ENCODE results near the gene LDAH. TPM values are rescaled to one million over a fixed set of nuclear protein-coding genes. Genes with fewer than 3 reads are reported as not detected.

LDAH gene
- total and polyA plus RNA-seq, 7 donors, result 6.0 to 18.3 (median 12.2) TPM

GRCh38 chr2:20852670-20853069, 29.8 kb upstream of the LDAH start:
- TF ChIP-seq POLR2A (IDR thresholded peaks at IDR 0.05) (no peak), EP300 (IDR thresholded peaks at IDR 0.05) (no peak), CTCF (IDR thresholded peaks at IDR 0.05) (no peak), POLR2AphosphoS5 (IDR thresholded peaks at IDR 0.05) (no peak)
- 60 to 79% methylated on average over 3 of the region's 3 CpGs for WGBS, 2 donors
- intact Hi-C loops (cut with DNase I), result no loop called here
- no peak overlapping the region for H3K27ac ChIP-seq
- H3K9me3 ChIP-seq, result no peaks in the 10 kb centered on the region
- DNase-seq, result no peak
- H3K36me3 ChIP-seq, result no peaks in the 10 kb centered on the region
- H3K27me3 ChIP-seq, result no peaks in the 10 kb centered on the region
- H3K4me1 ChIP-seq, result no peaks in the 10 kb centered on the region
- H3K4me3 ChIP-seq, result no peak overlapping the region

- no peaks in the 10 kb centered on the region for H3K9me3 ChIP-seq
- no peaks in the 10 kb centered on the region for H3K27me3 ChIP-seq
- H3K4me3 ChIP-seq, result no peak overlapping the region
- H3K4me1 ChIP-seq, result no peaks in the 10 kb centered on the region
- WGBS, 2 donors, result 64 to 81% methylated on average over 6 of the region's 6 CpGs
- intact Hi-C loops (cut with DNase I), result no loop called here
- no peaks in the 10 kb centered on the region for H3K36me3 ChIP-seq
- no peak for TF ChIP-seq EP300 (IDR thresholded peaks at IDR 0.05)
- no peak for TF ChIP-seq POLR2AphosphoS5 (IDR thresholded peaks at IDR 0.05)
- no peak for TF ChIP-seq POLR2A (IDR thresholded peaks at IDR 0.05)
- no peak for TF ChIP-seq CTCF (IDR thresholded peaks at IDR 0.05)
- no peak overlapping the region for H3K27ac ChIP-seq
- no peak for DNase-seq
Measured at GRCh38 chr2:20852139-20852538, 29.2 kb upstream of the LDAH start.

GRCh38 chr2:20844246-20844645, 21.3 kb upstream of the LDAH start:
- TF ChIP-seq EP300 (IDR thresholded peaks at IDR 0.05) (no peak), CTCF (IDR thresholded peaks at IDR 0.05) (no peak), POLR2A (IDR thresholded peaks at IDR 0.05) (no peak), POLR2AphosphoS5 (IDR thresholded peaks at IDR 0.05) (no peak)
- 79 to 83% methylated on average over 2 of the region's 2 CpGs for WGBS, 2 donors
- DNase-seq, result no peak
- H3K4me3 ChIP-seq, result no peak overlapping the region
- intact Hi-C loops (cut with DNase I), result no loop called here
- H3K27me3 ChIP-seq, result no peaks in the 10 kb centered on the region
- no peaks in the 10 kb centered on the region for H3K4me1 ChIP-seq
- no peak overlapping the region for H3K27ac ChIP-seq
- no peaks in the 10 kb centered on the region for H3K9me3 ChIP-seq
- no peaks in the 10 kb centered on the region for H3K36me3 ChIP-seq

- H3K9me3 ChIP-seq, result no peaks in the 10 kb centered on the region
- no peak overlapping the region for H3K4me3 ChIP-seq
- no peaks in the 10 kb centered on the region for H3K36me3 ChIP-seq
- no peak for DNase-seq
- TF ChIP-seq EP300 (IDR thresholded peaks at IDR 0.05), result no peak
- TF ChIP-seq CTCF (IDR thresholded peaks at IDR 0.05), result no peak
- no peak for TF ChIP-seq POLR2A (IDR thresholded peaks at IDR 0.05)
- no peak for TF ChIP-seq POLR2AphosphoS5 (IDR thresholded peaks at IDR 0.05)
- 84 to 95% methylated on average over 1 of the region's 1 CpG for WGBS, 2 donors
- intact Hi-C loops (cut with DNase I), result no loop called here
- no peaks in the 10 kb centered on the region for H3K4me1 ChIP-seq
- no peaks in the 10 kb centered on the region for H3K27me3 ChIP-seq
- no peak overlapping the region for H3K27ac ChIP-seq
Measured at GRCh38 chr2:20839052-20839451, 16.2 kb upstream of the LDAH start.

GRCh38 chr2:20838016-20838415, 15.1 kb upstream of the LDAH start:
- TF ChIP-seq POLR2A (IDR thresholded peaks at IDR 0.05) (no peak), EP300 (IDR thresholded peaks at IDR 0.05) (no peak), CTCF (IDR thresholded peaks at IDR 0.05) (no peak), POLR2AphosphoS5 (IDR thresholded peaks at IDR 0.05) (no peak)
- intact Hi-C loops (cut with DNase I), result no loop called here
- Histone ChIP-seq H3K27me3 (no peaks in the 10 kb centered on the region), H3K36me3 (no peaks in the 10 kb centered on the region), H3K9me3 (no peaks in the 10 kb centered on the region), H3K4me1 (no peaks in the 10 kb centered on the region), H3K4me3 (no peak overlapping the region), H3K27ac (no peak overlapping the region)
- 77 to 82% methylated on average over 2 of the region's 2 CpGs for WGBS, 2 donors
- no peak for DNase-seq

Measured in sigmoid colon (tissue), 7 donors.